Umbilical cord (tissue), 2 donors: ENCODE measurements around the gene HTR4. TPM values are rescaled to one million over a fixed set of nuclear protein-coding genes. Genes with fewer than 3 reads are reported as not detected.

Source experiments
- DNase-seq: peaks from one replicate; pipeline ENCODE4 v3.0.0-alpha.2; 2015; ENCODE audit warnings: low spot score
- total RNA-seq: library from RNA; depleted of rRNA; stranded (reverse); fragments of >200 nt; gene quantifications from one replicate; pipeline ENCODE4 v1.2.3, GENCODE V29; 2014; ENCODE audit warnings: low replicate concordance; ENCODE audit not compliant: insufficient read depth

The HTR4 gene
- total RNA-seq, 1 donor from 2014 or later = 1.7 TPM

DNA sequence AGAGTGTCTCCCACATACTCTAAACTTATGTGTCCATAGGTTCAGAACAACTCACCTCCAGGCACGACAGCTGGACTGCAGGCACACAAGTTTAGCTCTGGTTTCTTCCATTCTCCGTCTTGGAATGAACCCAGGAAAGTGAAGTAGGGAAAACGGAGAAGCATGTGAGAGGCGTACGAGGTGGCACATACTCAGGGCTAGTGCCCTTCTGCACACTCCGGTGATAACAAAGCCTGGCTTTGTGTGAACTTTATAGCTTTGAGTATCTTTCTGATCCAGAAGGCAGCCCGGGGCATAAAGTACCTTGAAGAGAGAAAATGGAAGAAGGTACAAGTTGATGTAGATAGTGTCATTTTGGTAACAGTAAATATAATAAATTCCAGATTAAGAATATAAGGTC lies 11.1 kb upstream of the HTR4 start:
- DNase-seq = no peak

DNA sequence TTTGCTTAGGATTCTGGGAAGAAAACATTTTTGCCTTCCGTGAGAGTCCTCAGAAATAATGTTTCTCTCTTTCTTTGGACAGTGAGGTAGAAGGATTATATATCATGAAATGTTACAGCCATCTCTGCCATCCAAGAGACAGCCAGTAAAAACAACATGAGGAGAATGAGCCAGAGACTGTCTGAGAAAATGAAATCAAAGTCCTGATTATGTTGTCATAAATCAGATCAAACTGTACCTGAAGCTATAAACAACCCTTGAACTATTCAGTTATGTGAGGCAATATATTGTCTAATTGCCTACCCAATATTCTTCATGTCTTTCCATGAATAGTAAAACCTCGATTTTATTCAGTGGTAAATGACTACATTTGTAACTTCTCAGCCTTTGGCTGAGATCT lies 9.2 kb upstream of the HTR4 start:
- DNase-seq = no peak

DNA sequence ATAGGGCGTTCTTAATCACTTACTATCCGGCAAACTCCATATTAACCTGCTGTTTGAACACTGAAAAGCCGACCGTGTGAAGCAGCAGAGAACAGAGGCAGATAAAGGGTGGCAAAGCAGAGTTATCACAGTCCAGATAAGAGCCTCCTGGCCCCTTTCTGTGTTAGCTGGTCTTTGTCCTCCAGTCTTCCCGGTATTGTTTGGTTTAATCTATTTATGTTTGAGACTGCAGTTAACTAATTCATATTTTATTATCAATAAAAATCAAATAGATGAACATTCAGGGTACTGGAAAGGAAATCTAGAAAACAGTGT lies 6.0 kb upstream of the HTR4 start:
- no peak for DNase-seq

DNA sequence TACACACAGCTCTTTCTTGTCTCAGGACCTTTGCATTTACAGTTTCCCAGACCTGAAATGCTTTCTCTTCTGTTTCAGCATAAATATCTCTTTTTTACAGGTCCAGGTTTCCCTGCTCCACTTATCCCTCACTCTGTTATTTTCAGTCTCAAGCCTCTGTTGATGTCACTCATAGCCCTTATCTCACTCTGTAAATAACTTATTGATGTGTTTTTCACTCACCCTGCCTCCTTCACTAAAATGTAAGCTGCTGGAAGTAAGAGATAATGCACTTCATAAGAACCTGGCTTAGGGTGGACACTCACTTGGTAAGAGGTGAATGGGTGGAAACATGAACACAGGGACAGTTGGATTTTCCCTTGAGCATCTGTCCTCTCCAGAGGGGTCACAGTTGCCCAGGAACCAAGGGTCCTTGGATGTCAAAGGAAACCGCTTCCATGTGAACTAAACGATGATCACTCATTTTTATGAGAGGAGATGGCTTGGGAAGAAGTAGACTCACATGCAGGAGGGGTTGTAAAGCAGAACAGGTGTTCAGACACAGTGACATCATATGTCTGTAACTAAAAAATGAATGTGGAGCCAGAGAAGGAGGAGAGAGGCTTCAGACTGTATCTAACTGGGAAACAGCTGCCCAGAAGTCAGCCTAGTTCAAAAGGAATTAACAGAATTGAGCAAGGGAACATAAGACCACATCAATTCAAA lies 5.5 kb upstream of the HTR4 start:
- DNase-seq = no peak

DNA sequence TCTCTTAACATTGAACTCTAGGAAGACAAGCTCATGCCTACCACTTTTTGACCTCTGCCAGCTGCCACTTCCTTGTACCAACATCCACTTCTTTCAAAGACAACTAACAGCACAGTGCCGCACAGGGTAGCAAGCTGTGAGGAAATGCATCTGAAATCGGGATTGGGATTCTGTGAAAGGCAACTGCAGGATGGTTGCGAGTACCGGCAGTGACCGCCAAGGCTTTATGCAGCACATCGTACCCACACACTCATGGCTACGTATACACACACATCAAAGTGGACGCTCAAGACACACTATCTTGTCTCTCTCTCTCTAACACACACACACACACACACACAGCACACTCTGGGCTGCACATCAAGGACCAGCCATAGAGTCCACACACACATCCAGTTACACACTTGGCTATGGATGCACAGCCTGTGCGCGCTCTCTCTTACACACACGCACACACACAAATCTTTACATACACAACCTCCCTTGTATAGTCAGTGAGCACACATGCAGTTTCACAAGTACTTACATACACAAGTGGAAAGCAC lies 964 bp downstream of the HTR4 start:
- DNase-seq = no peak

DNA sequence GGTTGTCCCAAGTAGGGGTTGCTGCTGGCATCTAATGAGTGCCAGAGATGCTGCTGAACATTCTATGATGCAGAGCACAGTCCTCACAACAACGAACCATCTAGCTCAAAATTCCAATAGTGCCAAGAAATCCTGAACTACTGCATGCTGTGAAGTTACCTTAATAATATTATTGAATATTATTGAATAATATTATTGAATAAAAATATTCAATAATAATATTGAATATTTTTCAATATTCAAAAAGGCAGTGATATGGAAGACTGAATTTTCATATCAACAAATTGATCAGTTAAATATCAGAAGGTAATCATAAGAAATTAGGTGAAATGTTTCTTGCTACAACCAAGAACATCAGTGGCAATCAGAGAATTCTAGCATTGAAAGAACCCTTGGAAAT lies 2.8 kb downstream of the HTR4 start:
- no peak for DNase-seq

DNA sequence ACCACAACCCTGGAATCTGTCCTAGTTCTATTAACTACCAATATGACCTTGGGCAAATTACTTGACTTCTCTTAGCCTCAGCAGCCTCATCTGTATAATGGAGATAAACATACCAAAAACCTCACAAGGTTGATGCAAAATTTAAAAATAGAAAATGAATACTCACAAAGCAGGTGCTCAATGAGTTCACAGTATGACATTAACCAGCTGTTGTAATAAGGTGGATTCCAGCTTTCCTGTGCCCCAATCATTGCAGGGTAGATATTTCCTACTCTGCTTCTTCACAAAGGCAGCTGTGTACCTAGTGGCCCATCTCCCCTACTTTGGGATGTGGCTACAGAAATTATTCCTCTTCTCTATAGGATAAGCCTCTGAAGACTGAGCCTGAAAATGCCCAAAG lies 8.8 kb downstream of the HTR4 start:
- no peak for DNase-seq

DNA sequence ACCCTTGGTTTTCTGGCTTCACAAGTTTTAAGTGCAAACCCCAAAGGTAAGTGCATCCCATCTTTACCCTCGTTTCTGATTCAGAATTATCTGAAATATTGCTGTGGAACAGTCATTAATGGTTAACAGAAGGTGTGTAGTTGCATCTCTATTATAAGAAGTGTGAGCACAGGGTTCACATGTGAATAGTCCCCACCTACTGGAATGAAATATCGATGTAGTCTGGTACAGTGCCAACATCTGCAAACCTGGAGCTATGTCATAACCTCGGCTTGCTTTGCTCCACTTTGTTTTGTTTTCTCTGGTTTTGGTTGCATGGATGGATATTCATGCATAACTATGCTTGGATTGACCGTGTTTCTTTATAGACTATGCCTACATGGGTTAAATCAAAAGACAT lies 12.6 kb downstream of the HTR4 start:
- DNase-seq = no peak

DNA sequence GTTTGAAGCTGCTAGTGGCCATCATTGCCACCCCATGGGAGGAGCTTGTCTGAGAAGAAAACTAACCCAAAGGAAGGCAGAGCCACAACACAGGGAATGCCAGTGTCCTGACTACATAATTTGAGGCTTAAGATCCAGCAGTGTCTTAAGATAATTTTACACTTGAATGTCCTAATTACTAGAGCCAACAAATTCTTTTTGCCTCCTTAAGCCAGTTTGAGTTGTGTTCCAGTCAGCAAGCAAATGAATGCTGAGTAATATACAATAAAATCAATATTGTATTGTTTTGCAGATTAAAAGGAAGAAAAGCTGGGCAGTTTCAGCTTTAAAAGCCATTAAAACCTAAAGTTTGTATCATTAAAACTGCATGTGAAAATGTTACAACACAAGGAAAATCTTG lies 13.9 kb downstream of the HTR4 start:
- DNase-seq = no peak

DNA sequence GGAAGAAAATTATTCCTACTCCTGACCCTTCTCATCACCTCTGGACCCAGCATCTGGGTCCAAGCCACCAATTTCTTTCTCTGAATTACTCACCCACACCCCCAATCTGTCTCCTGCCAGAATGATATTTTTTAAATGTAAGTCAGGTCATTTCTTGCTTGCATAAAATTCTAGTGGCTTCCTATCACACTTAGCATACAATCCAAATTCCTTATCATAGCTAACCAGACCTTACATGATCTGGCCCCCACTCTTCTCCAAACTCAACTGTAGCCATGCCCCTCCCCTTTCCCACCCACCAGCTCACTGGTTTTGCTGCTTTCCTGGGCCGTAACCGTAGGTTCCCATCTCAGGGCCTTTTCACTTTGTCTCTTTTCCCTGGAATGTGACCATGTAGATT lies 15.2 kb downstream of the HTR4 start:
- DNase-seq = no peak

DNA sequence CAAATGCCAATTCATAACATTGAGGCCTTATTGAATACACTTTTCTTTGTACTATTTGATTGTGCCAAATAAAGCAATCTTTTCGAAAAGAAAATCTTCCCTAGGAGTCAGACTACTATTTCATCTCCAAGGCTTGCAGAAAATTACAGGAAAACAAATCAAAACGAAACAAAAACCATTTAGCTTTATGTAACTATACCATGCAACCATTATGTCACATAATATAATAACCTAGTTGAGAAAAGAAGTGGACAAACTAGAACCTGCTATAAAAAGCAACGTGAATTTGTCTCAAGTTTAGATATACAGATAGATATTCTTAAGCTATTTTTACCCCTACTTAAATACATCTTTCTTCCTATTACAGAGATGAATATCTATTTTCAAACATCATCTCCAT lies 18.0 kb downstream of the HTR4 start:
- DNase-seq = no peak

DNA sequence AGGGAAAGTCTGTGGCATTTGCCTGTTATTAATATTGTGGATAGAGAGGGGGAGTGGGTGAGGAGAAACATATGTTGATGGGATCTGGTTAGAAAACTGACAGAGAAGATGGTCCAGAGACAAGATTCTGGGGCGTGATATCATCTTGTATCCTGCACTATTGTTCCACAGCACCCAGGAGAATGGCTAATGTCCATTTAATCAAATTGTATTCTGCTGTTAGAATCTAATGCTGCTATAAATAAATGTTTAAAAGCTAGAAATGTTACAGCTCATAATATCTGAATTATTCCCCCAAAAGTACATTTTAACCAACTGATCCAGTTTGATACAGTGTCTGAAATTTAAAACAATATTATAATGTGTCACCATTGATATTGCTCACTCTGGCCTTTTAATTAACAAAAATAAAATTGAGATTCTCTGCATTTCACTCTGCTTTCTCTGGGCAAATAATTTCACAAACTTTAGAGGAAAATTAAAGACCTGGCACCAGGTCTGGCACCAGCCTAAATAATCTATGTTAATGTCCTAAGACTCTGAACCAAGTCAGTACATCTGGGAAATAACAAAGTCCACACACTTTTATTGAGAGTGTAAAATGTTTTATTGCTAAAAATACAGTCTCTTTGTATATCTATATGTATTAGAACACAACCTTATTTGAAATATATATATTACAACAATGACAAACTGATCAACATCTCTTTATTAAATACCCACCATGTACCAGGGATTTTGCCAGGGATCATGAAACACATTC lies 18.8 kb downstream of the HTR4 start:
- DNase-seq = no peak

DNA sequence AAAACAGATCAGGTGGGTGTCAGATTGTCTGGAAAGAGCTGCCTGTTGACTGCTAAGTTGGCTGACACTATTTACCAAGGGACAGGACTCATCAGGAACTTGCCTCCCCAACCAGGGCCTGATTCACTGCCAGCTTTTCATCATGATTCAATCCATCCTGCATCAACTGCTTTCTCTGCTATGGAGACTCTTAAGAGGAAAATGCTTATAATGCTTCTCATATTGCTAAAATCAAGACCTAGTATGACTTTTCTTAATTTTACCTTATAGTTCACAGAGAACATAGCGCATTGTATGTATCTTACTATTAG lies 21.3 kb downstream of the HTR4 start:
- DNase-seq = no peak

DNA sequence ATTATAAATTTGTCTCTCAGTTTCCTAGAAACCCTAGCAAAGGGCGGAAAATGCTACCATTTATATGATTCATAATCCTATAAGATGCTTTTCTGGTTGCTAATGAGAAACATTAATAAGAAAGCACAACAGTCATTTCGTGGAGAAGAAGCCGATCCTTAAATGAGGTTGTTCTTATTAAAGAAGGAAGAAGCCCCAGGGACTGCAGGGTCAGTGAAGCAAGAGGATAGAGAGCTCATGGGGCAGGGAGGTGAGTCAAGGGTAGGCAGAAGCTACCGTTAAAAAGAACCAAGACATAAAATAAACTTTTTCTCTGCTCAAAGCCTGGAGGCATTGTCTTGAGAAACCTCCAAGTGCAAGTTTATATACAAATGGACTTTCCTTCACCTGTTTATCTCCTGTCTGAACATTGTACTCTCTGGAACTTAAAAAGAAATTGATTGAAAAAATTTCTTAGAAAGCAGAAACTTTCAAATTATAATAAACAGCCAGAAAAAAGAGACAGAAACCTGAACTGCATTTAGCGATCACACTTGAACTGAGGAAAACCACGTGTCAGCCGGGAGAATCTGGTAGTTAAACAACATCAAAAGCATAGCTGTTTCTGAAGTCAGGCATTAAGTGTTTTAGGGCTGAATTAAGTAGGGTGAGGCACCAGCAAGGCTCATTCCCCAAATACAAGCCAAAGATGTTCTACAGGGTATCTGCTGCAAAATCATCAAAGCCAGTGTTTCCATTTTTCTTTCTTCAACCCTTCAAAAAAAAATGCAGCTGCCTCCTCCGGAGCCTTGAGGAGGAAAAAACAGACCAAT lies 21.9 kb downstream of the HTR4 start:
- DNase-seq = peak; percentile 80

DNA sequence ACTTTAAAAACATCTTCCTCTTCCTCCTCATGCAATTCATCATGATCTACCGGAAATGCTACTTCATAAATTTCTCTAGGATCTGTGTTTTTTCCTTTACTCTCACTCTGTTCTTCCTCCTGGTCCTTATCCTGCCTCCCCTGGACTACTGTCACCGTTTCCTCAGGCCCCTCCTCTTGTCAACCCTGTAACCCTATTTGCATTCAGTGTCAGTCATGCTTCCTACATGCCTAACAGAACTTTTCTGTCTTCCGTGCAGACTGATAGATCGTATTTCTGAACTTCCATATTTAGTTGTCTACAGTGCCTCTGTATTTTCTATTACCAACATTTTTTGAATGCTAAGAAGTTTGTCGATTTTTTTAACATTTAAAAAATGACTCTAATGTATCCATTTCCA lies 27.3 kb downstream of the HTR4 start:
- no peak for DNase-seq

DNA sequence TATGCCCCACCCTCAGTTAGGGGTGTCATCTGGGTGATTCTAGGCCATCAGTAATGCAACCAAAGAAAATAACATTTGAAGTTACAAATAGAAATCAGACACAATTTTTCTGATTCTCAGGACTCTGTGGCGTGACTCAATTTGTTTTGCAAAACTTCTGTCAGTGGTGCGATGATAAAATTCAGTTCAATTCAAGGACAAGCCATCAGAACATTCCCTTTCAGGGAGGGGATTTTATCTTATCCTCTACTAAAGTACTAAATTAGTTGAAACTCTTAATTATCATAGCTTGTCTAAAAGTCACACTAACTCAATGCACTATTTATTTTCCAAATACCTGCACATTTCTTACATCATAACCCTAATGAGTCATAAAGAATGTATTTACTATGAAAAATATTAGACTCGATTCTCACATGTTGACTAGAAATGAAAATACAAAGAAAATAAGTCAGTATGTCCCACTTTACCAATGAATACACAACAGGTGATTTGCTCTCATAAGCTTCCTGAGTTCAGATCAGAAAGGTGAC lies 28.2 kb downstream of the HTR4 start:
- DNase-seq = no peak

DNA sequence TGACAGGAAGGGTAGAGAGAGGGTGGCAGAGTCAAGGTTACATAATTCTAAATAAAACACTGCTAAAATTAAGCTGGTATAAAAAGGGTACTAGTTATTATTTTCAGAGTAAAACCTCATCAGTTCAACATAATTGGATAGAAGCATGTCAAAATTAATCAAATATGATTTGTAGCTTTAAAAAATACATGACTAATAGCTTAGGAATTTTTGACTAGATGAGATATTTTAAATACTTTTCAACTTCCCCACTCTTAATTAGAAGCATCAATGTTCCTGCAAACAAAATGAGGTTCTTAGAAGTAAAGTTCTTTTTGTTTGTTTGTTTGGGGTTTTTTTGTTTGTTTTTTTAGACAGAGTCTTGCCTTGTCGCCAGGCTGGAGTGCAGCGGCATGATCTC lies 29.1 kb downstream of the HTR4 start:
- DNase-seq = no peak

DNA sequence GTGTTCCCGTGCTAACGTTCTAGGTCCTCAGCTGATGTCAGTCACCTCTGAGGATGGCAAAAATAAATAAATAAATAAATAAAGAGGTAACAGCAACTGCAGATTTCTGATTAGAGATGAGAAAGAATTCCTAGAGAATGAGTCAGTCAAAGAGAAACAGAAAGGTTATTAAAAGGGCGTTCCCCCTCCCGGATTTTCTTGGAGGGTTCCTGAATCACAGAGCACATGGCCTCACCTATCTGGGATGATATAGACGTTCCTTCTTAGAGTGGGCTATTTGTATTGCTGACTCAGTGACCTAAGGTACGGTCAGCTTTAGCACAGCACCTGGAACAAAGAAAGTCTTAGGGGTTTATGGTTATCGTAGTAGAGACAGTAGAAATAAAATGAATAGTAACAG lies 30.6 kb downstream of the HTR4 start:
- DNase-seq = no peak

DNA sequence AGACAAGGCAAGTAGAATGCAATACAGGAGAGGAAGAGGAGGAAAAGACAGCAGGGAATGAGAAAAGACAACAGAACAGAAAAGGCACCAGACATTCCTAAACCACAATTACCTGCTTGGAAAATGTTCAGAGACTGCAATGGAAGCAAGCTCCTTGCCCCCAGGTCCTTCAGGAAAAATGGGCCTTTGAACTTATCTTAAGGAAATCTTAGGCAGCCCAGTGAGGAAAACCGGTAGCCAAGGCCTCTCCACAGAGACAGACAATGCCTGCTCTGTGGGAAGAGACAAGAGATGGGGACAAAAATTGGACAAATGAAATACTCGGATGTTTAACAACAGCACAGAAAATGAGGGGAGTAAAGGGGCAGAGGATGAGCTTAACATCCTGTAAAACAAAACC lies 31.2 kb downstream of the HTR4 start:
- no peak for DNase-seq

DNA sequence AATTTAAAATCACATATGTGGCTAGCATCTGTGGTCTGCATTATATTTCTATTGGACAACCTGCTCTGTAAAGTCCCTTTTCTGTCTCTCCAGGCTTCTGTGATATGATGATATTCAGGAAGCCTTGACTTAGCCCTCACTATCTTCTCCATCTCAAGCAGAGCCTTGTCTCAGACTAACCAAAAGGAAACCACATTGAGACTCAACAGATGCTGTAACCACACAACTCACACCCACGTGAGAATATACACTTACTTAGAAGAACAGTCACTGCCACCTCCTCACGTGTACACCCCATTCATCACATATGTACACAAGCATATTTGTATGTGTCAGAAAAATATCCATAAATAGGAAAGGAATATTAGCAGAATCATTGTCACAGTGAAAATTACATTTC lies 33.6 kb downstream of the HTR4 start:
- DNase-seq = no peak

DNA sequence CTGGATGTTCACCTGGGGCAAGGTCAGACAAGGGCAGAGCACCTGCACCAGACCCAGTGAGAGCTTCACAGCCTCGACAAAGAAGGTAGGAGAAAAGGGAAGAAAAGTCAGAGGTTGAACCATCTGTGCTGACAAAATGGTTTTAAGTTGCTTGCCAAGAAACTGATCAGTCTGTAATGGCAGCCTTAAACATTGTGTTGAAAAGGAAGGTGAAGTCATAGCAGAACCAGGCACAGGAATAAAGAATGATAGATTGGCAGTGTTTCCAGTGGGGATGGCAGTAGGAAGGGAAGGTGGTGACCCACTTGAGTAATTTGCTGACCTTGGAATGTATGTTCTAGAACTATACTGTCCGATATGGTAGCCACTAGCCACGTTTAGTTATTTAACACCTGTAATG lies 34.2 kb downstream of the HTR4 start:
- no peak for DNase-seq

DNA sequence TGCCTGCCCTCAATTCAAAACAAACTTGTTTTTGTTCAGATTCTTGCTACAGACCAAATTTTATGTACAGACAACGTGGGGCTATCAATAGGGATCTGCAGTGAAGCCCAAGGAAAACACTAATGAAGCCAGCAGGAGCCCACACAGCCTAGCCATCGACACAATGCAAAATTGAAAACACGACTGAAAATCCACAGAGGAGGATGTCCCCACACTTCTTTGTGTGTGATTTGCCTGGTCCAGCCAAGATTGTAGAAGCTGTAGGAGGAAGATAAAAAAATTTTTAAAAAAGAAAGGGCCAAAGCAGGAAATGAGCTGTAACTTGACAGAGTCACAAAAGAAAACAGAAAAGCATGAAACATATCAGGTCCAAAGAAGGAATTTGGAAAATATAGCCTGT lies 34.8 kb downstream of the HTR4 start:
- no peak for DNase-seq
